WTC11 (cell line): ENCODE data around the gene SSNA1.

Source experiments
- CTCF ChIP-seq: fragments of 200-600 bp; IDR thresholded peaks from 2 replicates; pipeline ENCODE4 v1.8.0; 2022; ENCODE audit warnings: antibody characterized with exemption
- E2F4 ChIP-seq: sonication (generic); formaldehyde crosslinking; IDR thresholded peaks from 2 replicates; pipeline ENCODE4 v1.8.1; 2022; ENCODE audit warnings: low read depth, mild to moderate bottlenecking, moderate library complexity, missing genetic modification reagents, borderline replicate concordance
- ELF4 ChIP-seq: sonication (generic); formaldehyde crosslinking; IDR thresholded peaks from 2 replicates; pipeline ENCODE4 v1.8.1; 2022; ENCODE audit warnings: low read depth, mild to moderate bottlenecking, moderate library complexity, missing genetic modification reagents
- ESRRA ChIP-seq: sonication (generic); formaldehyde crosslinking; IDR thresholded peaks from 2 replicates; pipeline ENCODE4 v1.8.1; 2022; ENCODE audit warnings: mild to moderate bottlenecking, missing genetic modification reagents, borderline replicate concordance
- FOXP4 ChIP-seq: sonication (generic); formaldehyde crosslinking; IDR thresholded peaks from 2 replicates; pipeline ENCODE4 v1.8.0; 2022; ENCODE audit warnings: mild to moderate bottlenecking, missing genetic modification reagents
- GTF2I ChIP-seq: fragments of 250-450 bp; sonication (Bioruptor Pico); conservative IDR thresholded peaks from 2 replicates; pipeline ENCODE4 v1.4.0; 2021; ENCODE audit warnings: mild to moderate bottlenecking
- MAX ChIP-seq: sonication (generic); formaldehyde crosslinking; IDR thresholded peaks from 2 replicates; pipeline ENCODE4 v1.8.0; 2022; ENCODE audit warnings: mild to moderate bottlenecking, missing genetic modification reagents
- MLX ChIP-seq: sonication (generic); formaldehyde crosslinking; IDR thresholded peaks from 2 replicates; pipeline ENCODE4 v1.8.1; 2023; ENCODE audit warnings: mild to moderate bottlenecking, missing genetic modification reagents, moderate library complexity
- NR1H2 ChIP-seq: sonication (generic); formaldehyde crosslinking; IDR thresholded peaks from 2 replicates; pipeline ENCODE4 v1.9.0; 2021; ENCODE audit warnings: mild to moderate bottlenecking, moderate library complexity, missing genetic modification reagents
- SOX15 ChIP-seq: fragments of 250-450 bp; sonication (Bioruptor Pico); IDR thresholded peaks from 2 replicates; pipeline ENCODE4 v1.9.0; 2021; ENCODE audit warnings: mild to moderate bottlenecking
- SP1 ChIP-seq: sonication (generic); formaldehyde crosslinking; conservative IDR thresholded peaks from 2 replicates; pipeline ENCODE4 v1.8.1; 2022; ENCODE audit warnings: missing genetic modification reagents
- ZNF121 ChIP-seq: sonication (generic); formaldehyde crosslinking; IDR thresholded peaks from 2 replicates; pipeline ENCODE4 v1.8.0; 2023; ENCODE audit warnings: missing genetic modification reagents
- ZNF317 ChIP-seq: sonication (generic); formaldehyde crosslinking; IDR thresholded peaks from 2 replicates; pipeline ENCODE4 v1.8.1; 2023; ENCODE audit warnings: low read depth, mild to moderate bottlenecking, moderate library complexity, missing genetic modification reagents, borderline replicate concordance

DNA sequence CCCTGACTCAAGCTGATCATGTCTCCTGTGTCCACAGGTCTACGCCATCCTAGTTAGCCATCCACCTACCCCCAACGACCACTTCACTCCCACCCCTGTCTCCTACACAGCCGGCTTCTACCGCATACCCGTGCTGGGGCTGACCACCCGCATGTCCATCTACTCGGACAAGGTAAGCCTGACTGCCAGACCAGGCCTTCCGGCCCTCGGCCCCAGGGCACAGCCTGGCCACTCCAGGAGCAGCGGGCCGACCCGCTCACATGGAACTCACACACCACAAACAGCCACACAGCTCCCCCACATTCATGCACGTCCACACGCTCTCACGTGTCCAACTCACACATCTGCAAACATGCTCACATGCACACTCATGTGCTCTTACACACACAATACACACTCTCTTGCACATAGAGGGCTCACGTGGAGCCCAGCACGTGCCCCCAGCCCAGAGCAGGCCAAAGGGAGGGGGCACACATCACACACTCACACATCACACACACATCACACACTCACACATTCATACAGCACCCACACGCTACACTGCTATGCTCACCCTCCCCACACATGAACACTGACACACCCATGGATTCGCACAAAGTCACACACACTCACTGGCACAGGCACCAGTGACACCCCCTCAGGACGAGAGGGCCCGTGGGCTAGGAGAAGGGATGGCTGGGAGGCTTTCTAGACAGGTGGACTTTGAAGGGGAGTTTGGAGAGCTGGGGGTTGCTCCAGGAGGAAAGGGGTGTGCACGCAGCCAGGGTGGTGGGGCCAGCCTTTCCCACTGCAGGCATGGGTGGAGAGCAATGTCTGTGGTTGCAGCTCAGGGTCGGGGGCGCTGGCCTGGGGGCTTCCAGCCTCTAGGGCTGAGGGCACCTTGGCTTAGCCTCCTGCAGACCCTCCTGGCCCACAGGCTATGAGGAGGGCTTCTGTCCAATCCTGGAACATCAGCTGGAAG is 46.2 kb upstream of the SSNA1 start:
- no peak for TF ChIP-seq SOX15 (CRISPR knock-in tag)
- no peak for TF ChIP-seq FOXP4 (CRISPR knock-in tag)
- TF ChIP-seq CTCF = no peak
- TF ChIP-seq MLX (CRISPR knock-in tag) = no peak
- no peak for TF ChIP-seq ZNF121
- TF ChIP-seq ZNF317 (CRISPR knock-in tag) = no peak
- no peak for TF ChIP-seq MAX
- TF ChIP-seq SP1 (CRISPR knock-in tag) = no peak
- no peak for TF ChIP-seq ELF4
- TF ChIP-seq GTF2I (CRISPR knock-in tag) = no peak
- no peak for TF ChIP-seq E2F4 (CRISPR knock-in tag)
- no peak for TF ChIP-seq NR1H2 (CRISPR knock-in tag)
- TF ChIP-seq ESRRA (CRISPR knock-in tag) = no peak
